PC-9 (cell line): ENCODE data around the gene B3GAT3.

ENCODE experiments used
- EZH2 ChIP-seq: fragments of 200-600 bp; sonication (generic); IDR thresholded peaks from 2 replicates; pipeline ENCODE4 v1.8.0; 2017; ENCODE audit warnings: antibody characterized with exemption, low read depth
- TF ChIP-seq, protein P1 (sequence below): fragments of 200-600 bp; sonication (generic); conservative IDR thresholded peaks from 2 replicates; pipeline ENCODE4 v1.6.1; 2017; ENCODE audit warnings: mixed run types, antibody characterized with exemption, mild to moderate bottlenecking, moderate library complexity

GRCh38 chr11:62603072-62603408, 18.7 kb downstream of the B3GAT3 start:
- TF ChIP-seq, protein P1, sequence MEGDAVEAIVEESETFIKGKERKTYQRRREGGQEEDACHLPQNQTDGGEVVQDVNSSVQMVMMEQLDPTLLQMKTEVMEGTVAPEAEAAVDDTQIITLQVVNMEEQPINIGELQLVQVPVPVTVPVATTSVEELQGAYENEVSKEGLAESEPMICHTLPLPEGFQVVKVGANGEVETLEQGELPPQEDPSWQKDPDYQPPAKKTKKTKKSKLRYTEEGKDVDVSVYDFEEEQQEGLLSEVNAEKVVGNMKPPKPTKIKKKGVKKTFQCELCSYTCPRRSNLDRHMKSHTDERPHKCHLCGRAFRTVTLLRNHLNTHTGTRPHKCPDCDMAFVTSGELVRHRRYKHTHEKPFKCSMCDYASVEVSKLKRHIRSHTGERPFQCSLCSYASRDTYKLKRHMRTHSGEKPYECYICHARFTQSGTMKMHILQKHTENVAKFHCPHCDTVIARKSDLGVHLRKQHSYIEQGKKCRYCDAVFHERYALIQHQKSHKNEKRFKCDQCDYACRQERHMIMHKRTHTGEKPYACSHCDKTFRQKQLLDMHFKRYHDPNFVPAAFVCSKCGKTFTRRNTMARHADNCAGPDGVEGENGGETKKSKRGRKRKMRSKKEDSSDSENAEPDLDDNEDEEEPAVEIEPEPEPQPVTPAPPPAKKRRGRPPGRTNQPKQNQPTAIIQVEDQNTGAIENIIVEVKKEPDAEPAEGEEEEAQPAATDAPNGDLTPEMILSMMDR = no peak
- TF ChIP-seq EZH2 = no peak
